GM12878 (cell line): ENCODE data around the gene HHAT. TPM values are rescaled to one million over a fixed set of nuclear protein-coding genes. Genes with fewer than 3 reads are reported as not detected.

ENCODE experiments used
- ATAC-seq: fragments of 200-7000 bp; cut with Tn5 transposase; 3 replicates; pipeline ENCODE4 v1.9.1; 2020; ENCODE audit warnings: mild to moderate bottlenecking, moderate library complexity
- BruUV-seq: library from RNA; stranded (reverse); fragments of 400-500 nt; replicated peaks from 2 replicates; lab custom pipeline; 2021; lab: Mats Ljungman, UMichigan
- CTCF ChIA-PET: fragments of 300-600 bp; sonication (Branson Sonifier 250); formaldehyde crosslinking; extraction: SDS; loops from one replicate; lab custom pipeline; 2021; ENCODE audit warnings: inconsistent platforms; lab: Yijun Ruan, JAX
- POLR2A ChIA-PET: fragments of 350-600 bp; formaldehyde crosslinking; extraction: SDS; loops from one replicate; lab custom pipeline; 2021; ENCODE audit warnings: inconsistent platforms; lab: Charles Lee
- RAD21 ChIA-PET: fragments of 300-600 bp; sonication (Branson Sonifier 250); formaldehyde crosslinking; loops from one replicate; lab custom pipeline; 2023; ENCODE audit warnings: antibody characterized with exemption; ENCODE audit not compliant: unreplicated experiment; lab: Charles Lee
- SMC1A ChIA-PET: fragments of 300-600 bp; sonication (Branson Sonifier 250); formaldehyde crosslinking; loops from one replicate; lab custom pipeline; 2023; ENCODE audit not compliant: unreplicated experiment, uncharacterized antibody; lab: Charles Lee
- DNase-seq: peaks from one replicate; pipeline ENCODE4 v3.0.0-alpha.2; 2011; ENCODE audit warnings: low read depth, low spot score
- FAIRE-seq: peaks from 3 replicates; lab custom pipeline; 2011; peaks lifted over from hg19 to GRCh38; lab: Jason Lieb, UNC
- H2AFZ ChIP-seq: 2 replicates; pipeline ENCODE4 v1.6.0; 2011; ENCODE audit warnings: low read depth, low read length, control low read depth; ENCODE audit not compliant: control insufficient read depth
- H3K27ac ChIP-seq: 2 replicates; pipeline ENCODE4 v1.5.1; 2011; ENCODE audit warnings: control low read depth; ENCODE audit not compliant: control insufficient read depth, insufficient read depth
- H3K27me3 ChIP-seq, 2 experiments: replicated peaks in 1 of 2; 2 replicates each; pipeline versions ENCODE4 v1.6.0 to v1.6.1; 2011; ENCODE audit warnings: low read length in 1 of 2; ENCODE audit not compliant: control insufficient read depth in 2 of 2, insufficient read depth in 2 of 2
- H3K36me3 ChIP-seq, 2 experiments: 2 replicates each; pipeline ENCODE4 v1.5.1; 2011; ENCODE audit warnings: low read length in 1 of 2; ENCODE audit not compliant: control insufficient read depth in 2 of 2, insufficient read depth in 2 of 2
- H3K4me1 ChIP-seq: 2 replicates; pipeline ENCODE4 v1.6.1; 2011; ENCODE audit warnings: mild to moderate bottlenecking, low read length, moderate library complexity, mixed read lengths; ENCODE audit not compliant: control insufficient read depth, insufficient read depth
- H3K4me2 ChIP-seq: 2 replicates; pipeline ENCODE4 v1.6.0; 2011; ENCODE audit warnings: control low read depth; ENCODE audit not compliant: control insufficient read depth, insufficient read depth
- H3K4me3 ChIP-seq: fragments of 200-600 bp; sonication (generic); 2 replicates; pipeline ENCODE4 v1.5.1; 2016
- H3K79me2 ChIP-seq: 2 replicates; pipeline ENCODE4 v1.6.0; 2011; ENCODE audit warnings: low read length; ENCODE audit not compliant: control insufficient read depth, insufficient read depth
- H3K9ac ChIP-seq: 2 replicates; pipeline ENCODE4 v1.8.0; 2011; ENCODE audit warnings: low read length, control low read depth, mixed read lengths; ENCODE audit not compliant: control insufficient read depth, insufficient read depth
- H3K9me3 ChIP-seq: replicated peaks from 3 replicates; pipeline ENCODE4 v1.5.1; 2011; ENCODE audit warnings: mild to moderate bottlenecking, low read length; ENCODE audit not compliant: control insufficient read depth, insufficient read depth
- H4K20me1 ChIP-seq: 2 replicates; pipeline ENCODE4 v1.6.0; 2011; ENCODE audit not compliant: control insufficient read depth, insufficient read depth
- BCL11A ChIP-seq: IDR thresholded peaks from 2 replicates; pipeline ENCODE4 v1.6.1; 2011; ENCODE audit warnings: low read depth, low read length
- BHLHE40 ChIP-seq, 2 experiments: fragments of 450-650 bp in 1 of 2; IDR thresholded peaks; 2 replicates each; pipeline ENCODE4 v1.6.1; 2011 to 2017; ENCODE audit warnings: low read depth in 2 of 2, borderline replicate concordance in 1 of 2, improper control_type of control experiment in 1 of 2, low read length in 1 of 2, mild to moderate bottlenecking in 1 of 2
- HDAC6 ChIP-seq: fragments of 200-600 bp; sonication (generic); IDR thresholded peaks from one replicate; pipeline ENCODE4 v1.8.0; 2017; ENCODE audit warnings: antibody characterized with exemption; ENCODE audit not compliant: unreplicated experiment
- IKZF2 ChIP-seq, 2 experiments: fragments of 450-650 bp; IDR thresholded peaks; 2 replicates each; pipeline ENCODE4 v1.6.1; 2017; ENCODE audit warnings: mild to moderate bottlenecking in 2 of 2, moderate library complexity in 2 of 2
- JUNB ChIP-seq: IDR thresholded peaks from 2 replicates; pipeline ENCODE4 v1.6.1; 2016; ENCODE audit warnings: antibody characterized with exemption, mild to moderate bottlenecking
- MEF2B ChIP-seq: fragments of 450-650 bp; IDR thresholded peaks from 2 replicates; pipeline ENCODE4 v1.6.1; 2018; ENCODE audit warnings: mild to moderate bottlenecking, moderate library complexity; ENCODE audit not compliant: partially characterized antibody, poor library complexity, severe bottlenecking
- NR2F1 ChIP-seq: fragments of 450-650 bp; conservative IDR thresholded peaks from 2 replicates; pipeline ENCODE4 v1.6.1; 2017; ENCODE audit warnings: mild to moderate bottlenecking
- PAX5 ChIP-seq: IDR thresholded peaks from 2 replicates; pipeline ENCODE4 v1.6.1; 2011; ENCODE audit warnings: low read depth, low read length, borderline replicate concordance
- POLR2A ChIP-seq: IDR thresholded peaks from 2 replicates; pipeline ENCODE4 v1.6.1; 2011; ENCODE audit warnings: low read depth, mild to moderate bottlenecking, low read length
- RFX5 ChIP-seq: IDR thresholded peaks from 2 replicates; pipeline ENCODE4 v1.6.1; 2011; ENCODE audit warnings: low read depth, low read length, improper control_type of control experiment
- RUNX3 ChIP-seq: IDR thresholded peaks from 2 replicates; pipeline ENCODE4 v1.6.1; 2012; ENCODE audit warnings: low read length, inconsistent platforms
- STAT3 ChIP-seq: IDR thresholded peaks from 2 replicates; pipeline ENCODE4 v1.6.1; 2011; ENCODE audit warnings: low read depth, low read length, improper control_type of control experiment
- SUZ12 ChIP-seq: fragments of 200-600 bp; sonication (generic); IDR thresholded peaks from one replicate; pipeline ENCODE4 v1.6.1; 2018; ENCODE audit warnings: antibody characterized with exemption, mild to moderate bottlenecking; ENCODE audit not compliant: unreplicated experiment
- TCF7 ChIP-seq: IDR thresholded peaks from 2 replicates; pipeline ENCODE4 v1.6.1; 2014; ENCODE audit warnings: antibody characterized with exemption, borderline replicate concordance
- ZZZ3 ChIP-seq: IDR thresholded peaks from 2 replicates; pipeline ENCODE4 v1.6.1; 2011; ENCODE audit warnings: low read depth; ENCODE audit not compliant: control insufficient read depth, insufficient read length
- WGBS: methylation state at CpG from one replicate; pipeline ENCODE4 v1.1.6; 2016; ENCODE audit warnings: low lambda C conversion rate; ENCODE audit not compliant: insufficient replicate concordance, insufficient coverage; ENCODE audit errors: missing lambda C conversion rate; 5-methylcytosine and 5-hydroxymethylcytosine counted together
- in situ Hi-C: fragments of 300-500 bp; cut with MboI; formaldehyde crosslinking; loops from 9 replicates; pipeline ENCODE4 v1.14.3; 2018; ENCODE audit warnings: mixed read lengths
- intact Hi-C: fragments of 100-400 bp; cut with micrococcal nuclease; formaldehyde crosslinking; loops from one replicate; pipeline ENCODE4 v1.14.2; 2022; ENCODE audit not compliant: unreplicated experiment
- polyA plus RNA-seq, 11 experiments: library from polyadenylated mRNA; depleted of rRNA in 4 of 11; unstranded in 6 of 11; stranded (reverse) in 5 of 11; fragments of >200 nt; fragmentation: Nextera tagmentation in 4 of 11; fragmentation: Illumina TruSeq in 1 of 11; extraction: Ambion mirVana in 4 of 11; extraction: Trizol in 1 of 11; gene quantifications; 1 replicate in 1 of 11; 2 replicates in 10 of 11; pipeline versions ENCODE4 v1.2.1 to v1.2.3, GENCODE V29; 2011 to 2016; ENCODE audit warnings: inconsistent platforms in 2 of 11, missing spikeins in 2 of 11, low read depth in 1 of 11
- total RNA-seq, 4 experiments: library from RNA; depleted of rRNA in 3 of 4; stranded (reverse); fragments of >200 nt in 3 of 4; fragmentation: Illumina TruSeq in 1 of 4; extraction: Trizol in 1 of 4; gene quantifications; 2 replicates each; pipeline versions ENCODE4 v1.2.1 to v1.2.3, GENCODE V29; 2013 to 2021
- TF ChIP-seq, protein P1 (sequence below): fragments of 450-650 bp; IDR thresholded peaks from 2 replicates; pipeline ENCODE4 v1.6.1; 2017; ENCODE audit warnings: antibody characterized with exemption, mild to moderate bottlenecking, moderate library complexity
- TF ChIP-seq, protein P2 (sequence below): IDR thresholded peaks from 2 replicates; pipeline ENCODE4 v1.6.1; 2012; ENCODE audit warnings: low read depth, low read length, improper control_type of control experiment

Gene HHAT
- total and polyA plus RNA-seq, 10 of the 15 experiments (the other 5 are each of a cell fraction or from before 2014, with no cell fraction given) = 1.2 to 37.6 (median 2.6) TPM

GRCh38 chr1:210303391-210303790 is 25.3 kb upstream of the HHAT start (continued):
- TF ChIP-seq STAT3 = no peak
- TF ChIP-seq JUNB = no peak
- no peak for TF ChIP-seq MEF2B
- no peak for TF ChIP-seq RUNX3
- no peak for TF ChIP-seq TCF7
- no peak for TF ChIP-seq RFX5
- TF ChIP-seq BCL11A = no peak
- TF ChIP-seq BHLHE40 (IDR thresholded peaks at IDR 0.05; ENCODE audit: borderline replicate concordance in 1 of 2, low read depth in 2 of 2, low read length in 1 of 2) = no peak
- no peak for TF ChIP-seq SUZ12
- TF ChIP-seq IKZF2 (IDR thresholded peaks at IDR 0.05) = no peak

- in situ Hi-C loops = loop anchor here (5.0 kb wide), 2 partner anchors 168 to 443 kb away; no protein-coding TSS in a partner anchor
- ATAC-seq = peak; percentile 7; the same call in 2 of the 3 replicates
- no peak overlapping the region for H3K4me3 ChIP-seq
- H3K4me1 ChIP-seq = no peaks in the 10 kb centered on the region
- FAIRE-seq = no peak
- H3K36me3 ChIP-seq = no peaks in the 10 kb centered on the region
- no peak overlapping the region for H3K4me2 ChIP-seq
- CTCF ChIA-PET = interaction anchor here (1.0 to 5.7 kb wide), 9 partner anchors 9 to 487 kb away, joined by 3 to 32 read pairs (median 8); no protein-coding TSS in a partner anchor
- no peak overlapping the region for H3K27ac ChIP-seq
- BruUV-seq = no TSS peak
- 3% methylated on average over 3 of the region's 7 CpGs for WGBS
- intact Hi-C loops = loop anchor here (1.0 to 5.0 kb wide), 3 partner anchors 92 to 450 kb away; no protein-coding TSS in a partner anchor
- POLR2A ChIA-PET = interaction anchor here (0.7 kb wide), 1 partner anchor 61 kb away, joined by 4 read pairs; no protein-coding TSS in a partner anchor
- no peaks in the 10 kb centered on the region for H3K79me2 ChIP-seq
- no peaks in the 10 kb centered on the region for H3K9me3 ChIP-seq
- H2AFZ ChIP-seq = no peak overlapping the region
- SMC1A ChIA-PET = interaction anchor here (0.6 to 3.4 kb wide), 7 partner anchors 35 to 1597 kb away, joined by 3 to 22 read pairs (median 3); partner anchors contain the start of gene UTP25
- DNase-seq = no peak
- no peaks in the 10 kb centered on the region for H4K20me1 ChIP-seq
- no peak overlapping the region for H3K9ac ChIP-seq
- RAD21 ChIA-PET = interaction anchor here (0.7 to 3.4 kb wide), 7 partner anchors 22 to 638 kb away, joined by 3 to 23 read pairs (median 5); no protein-coding TSS in a partner anchor
- peaks cover 0 to 2% of the 10 kb centered on the region in 2 experiments; a peak in 3 of 4 replicates for H3K27me3 ChIP-seq
- TF ChIP-seq ZZZ3 = no peak
- TF ChIP-seq PAX5 = no peak
- TF ChIP-seq, protein P1, sequence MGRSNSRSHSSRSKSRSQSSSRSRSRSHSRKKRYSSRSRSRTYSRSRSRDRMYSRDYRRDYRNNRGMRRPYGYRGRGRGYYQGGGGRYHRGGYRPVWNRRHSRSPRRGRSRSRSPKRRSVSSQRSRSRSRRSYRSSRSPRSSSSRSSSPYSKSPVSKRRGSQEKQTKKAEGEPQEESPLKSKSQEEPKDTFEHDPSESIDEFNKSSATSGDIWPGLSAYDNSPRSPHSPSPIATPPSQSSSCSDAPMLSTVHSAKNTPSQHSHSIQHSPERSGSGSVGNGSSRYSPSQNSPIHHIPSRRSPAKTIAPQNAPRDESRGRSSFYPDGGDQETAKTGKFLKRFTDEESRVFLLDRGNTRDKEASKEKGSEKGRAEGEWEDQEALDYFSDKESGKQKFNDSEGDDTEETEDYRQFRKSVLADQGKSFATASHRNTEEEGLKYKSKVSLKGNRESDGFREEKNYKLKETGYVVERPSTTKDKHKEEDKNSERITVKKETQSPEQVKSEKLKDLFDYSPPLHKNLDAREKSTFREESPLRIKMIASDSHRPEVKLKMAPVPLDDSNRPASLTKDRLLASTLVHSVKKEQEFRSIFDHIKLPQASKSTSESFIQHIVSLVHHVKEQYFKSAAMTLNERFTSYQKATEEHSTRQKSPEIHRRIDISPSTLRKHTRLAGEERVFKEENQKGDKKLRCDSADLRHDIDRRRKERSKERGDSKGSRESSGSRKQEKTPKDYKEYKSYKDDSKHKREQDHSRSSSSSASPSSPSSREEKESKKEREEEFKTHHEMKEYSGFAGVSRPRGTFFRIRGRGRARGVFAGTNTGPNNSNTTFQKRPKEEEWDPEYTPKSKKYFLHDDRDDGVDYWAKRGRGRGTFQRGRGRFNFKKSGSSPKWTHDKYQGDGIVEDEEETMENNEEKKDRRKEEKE = no peak
- TF ChIP-seq, protein P2, sequence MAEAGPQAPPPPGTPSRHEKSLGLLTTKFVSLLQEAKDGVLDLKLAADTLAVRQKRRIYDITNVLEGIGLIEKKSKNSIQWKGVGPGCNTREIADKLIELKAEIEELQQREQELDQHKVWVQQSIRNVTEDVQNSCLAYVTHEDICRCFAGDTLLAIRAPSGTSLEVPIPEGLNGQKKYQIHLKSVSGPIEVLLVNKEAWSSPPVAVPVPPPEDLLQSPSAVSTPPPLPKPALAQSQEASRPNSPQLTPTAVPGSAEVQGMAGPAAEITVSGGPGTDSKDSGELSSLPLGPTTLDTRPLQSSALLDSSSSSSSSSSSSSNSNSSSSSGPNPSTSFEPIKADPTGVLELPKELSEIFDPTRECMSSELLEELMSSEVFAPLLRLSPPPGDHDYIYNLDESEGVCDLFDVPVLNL = no peak
- no peak for TF ChIP-seq HDAC6
- no peak for TF ChIP-seq NR2F1
- no peak for TF ChIP-seq POLR2A
These were observed 18.0 kb upstream of the HHAT start for GRCh38 chr1:210310562-210311153.
